KMS-11 (cell line): ENCODE measurements around the gene DNASE1L2.

Source experiments
- H2AFZ ChIP-seq: fragments of 200-600 bp; sonication (generic); 2 replicates; pipeline ENCODE4 v1.6.1; 2016; ENCODE audit warnings: antibody characterized with exemption, mixed run types, low read depth
- H3K27ac ChIP-seq: fragments of 200-600 bp; sonication (generic); 2 replicates; pipeline ENCODE4 v1.6.1; 2016; ENCODE audit warnings: mild to moderate bottlenecking, mixed run types
- H3K27me3 ChIP-seq: fragments of 200-600 bp; sonication (generic); 2 replicates; pipeline ENCODE4 v1.6.1; 2017; ENCODE audit warnings: mild to moderate bottlenecking, low read depth, mixed run types, moderate library complexity; ENCODE audit not compliant: insufficient read depth
- H3K36me3 ChIP-seq: fragments of 200-600 bp; sonication (generic); 2 replicates; pipeline ENCODE4 v1.6.1; 2017; ENCODE audit warnings: mild to moderate bottlenecking, mixed run types; ENCODE audit not compliant: insufficient read depth
- H3K4me1 ChIP-seq: fragments of 200-600 bp; sonication (generic); 2 replicates; pipeline ENCODE4 v1.6.1; 2016; ENCODE audit warnings: mild to moderate bottlenecking, low read depth, mixed run types; ENCODE audit not compliant: poor library complexity, severe bottlenecking
- H3K4me2 ChIP-seq: fragments of 200-600 bp; sonication (generic); 2 replicates; pipeline ENCODE4 v1.7.0; 2016; ENCODE audit warnings: mild to moderate bottlenecking, mixed run types
- H3K4me3 ChIP-seq: fragments of 200-600 bp; sonication (generic); IDR thresholded peaks from 2 replicates; pipeline ENCODE4 v1.6.1; 2017; ENCODE audit warnings: low read depth, low read length, mixed read lengths; ENCODE audit not compliant: insufficient read depth
- H3K79me2 ChIP-seq: fragments of 200-600 bp; sonication (generic); 2 replicates; pipeline ENCODE4 v1.6.1; 2016; ENCODE audit warnings: low read depth, mixed run types; ENCODE audit not compliant: insufficient read depth
- H3K9ac ChIP-seq: fragments of 200-600 bp; sonication (generic); 2 replicates; pipeline ENCODE4 v1.6.1; 2016; ENCODE audit warnings: mild to moderate bottlenecking, mixed run types
- H4K20me1 ChIP-seq: fragments of 200-600 bp; sonication (generic); 2 replicates; pipeline ENCODE4 v1.6.1; 2016; ENCODE audit warnings: mild to moderate bottlenecking, mixed run types; ENCODE audit not compliant: insufficient read depth
- TF ChIP-seq, protein P1 (sequence below): fragments of 200-600 bp; sonication (generic); conservative IDR thresholded peaks from 2 replicates; pipeline ENCODE4 v1.6.1; 2017; ENCODE audit warnings: low read depth, mild to moderate bottlenecking, antibody characterized with exemption, low read length, moderate library complexity, mixed read lengths

Gene DNASE1L2

GRCh38 chr16:2229091-2229490, 7.2 kb upstream of the DNASE1L2 start:
- Histone ChIP-seq H3K36me3 (no peaks in the 10 kb centered on the region), H3K79me2 (peaks cover 42% of the 10 kb centered on the region)
- TF ChIP-seq, protein P1, sequence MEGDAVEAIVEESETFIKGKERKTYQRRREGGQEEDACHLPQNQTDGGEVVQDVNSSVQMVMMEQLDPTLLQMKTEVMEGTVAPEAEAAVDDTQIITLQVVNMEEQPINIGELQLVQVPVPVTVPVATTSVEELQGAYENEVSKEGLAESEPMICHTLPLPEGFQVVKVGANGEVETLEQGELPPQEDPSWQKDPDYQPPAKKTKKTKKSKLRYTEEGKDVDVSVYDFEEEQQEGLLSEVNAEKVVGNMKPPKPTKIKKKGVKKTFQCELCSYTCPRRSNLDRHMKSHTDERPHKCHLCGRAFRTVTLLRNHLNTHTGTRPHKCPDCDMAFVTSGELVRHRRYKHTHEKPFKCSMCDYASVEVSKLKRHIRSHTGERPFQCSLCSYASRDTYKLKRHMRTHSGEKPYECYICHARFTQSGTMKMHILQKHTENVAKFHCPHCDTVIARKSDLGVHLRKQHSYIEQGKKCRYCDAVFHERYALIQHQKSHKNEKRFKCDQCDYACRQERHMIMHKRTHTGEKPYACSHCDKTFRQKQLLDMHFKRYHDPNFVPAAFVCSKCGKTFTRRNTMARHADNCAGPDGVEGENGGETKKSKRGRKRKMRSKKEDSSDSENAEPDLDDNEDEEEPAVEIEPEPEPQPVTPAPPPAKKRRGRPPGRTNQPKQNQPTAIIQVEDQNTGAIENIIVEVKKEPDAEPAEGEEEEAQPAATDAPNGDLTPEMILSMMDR, result no peak

GRCh38 chr16:2229632-2230250, 6.5 kb upstream of the DNASE1L2 start:
- H2AFZ ChIP-seq, result no peak overlapping the region
- no peak overlapping the region for H3K4me2 ChIP-seq
- no peaks in the 10 kb centered on the region for H3K36me3 ChIP-seq
- TF ChIP-seq, protein P1, result no peak
- no peak overlapping the region for H3K4me3 ChIP-seq
- no peak overlapping the region for H3K27ac ChIP-seq
- H3K79me2 ChIP-seq, result peaks cover 36% of the 10 kb centered on the region
- no peaks in the 10 kb centered on the region for H4K20me1 ChIP-seq
- H3K4me1 ChIP-seq, result peaks cover 5% of the 10 kb centered on the region
- H3K27me3 ChIP-seq, result no peaks in the 10 kb centered on the region
- no peak overlapping the region for H3K9ac ChIP-seq

More at GRCh38 chr16:2229091-2229490, 7.2 kb upstream of the DNASE1L2 start:
- Histone ChIP-seq H4K20me1 (no peaks in the 10 kb centered on the region), H3K4me2 (no peak overlapping the region), H3K9ac (no peak overlapping the region), H3K27ac (no peak overlapping the region), H3K4me3 (no peak overlapping the region), H3K27me3 (no peaks in the 10 kb centered on the region), H3K4me1 (peaks cover 11% of the 10 kb centered on the region), H2AFZ (no peak overlapping the region)

DNA sequence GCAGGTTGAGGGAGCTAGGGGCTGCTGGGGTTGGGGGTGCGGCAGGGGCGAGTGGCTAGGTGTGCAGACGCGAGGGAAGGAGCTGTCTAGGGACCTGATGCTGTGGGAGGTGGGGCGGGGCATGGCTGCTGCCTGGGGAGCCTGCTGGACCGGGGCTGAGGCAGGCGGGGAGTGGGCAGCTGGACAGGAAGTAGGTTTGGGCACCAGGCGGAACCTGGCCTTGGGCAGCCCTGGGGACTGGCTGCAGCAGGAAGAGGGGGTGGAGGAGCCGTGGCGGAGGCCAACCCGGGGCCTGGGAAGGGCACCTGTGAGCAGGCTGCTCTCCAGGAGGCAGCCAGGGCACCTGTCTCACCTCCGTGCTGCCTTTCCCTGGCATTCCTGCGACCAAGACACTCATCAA, 5.9 kb upstream of the DNASE1L2 start:
- TF ChIP-seq, protein P1, result no peak
- Histone ChIP-seq H2AFZ (no peak overlapping the region), H3K79me2 (peaks cover 29% of the 10 kb centered on the region; the same call in 1 of the 2 replicates), H3K27ac (no peak overlapping the region), H3K9ac (no peak overlapping the region), H3K4me2 (no peak overlapping the region), H3K36me3 (0 out of 2 replicates have a peak, but pooled peaks cover 3% of the 10 kb centered on the region), H3K4me1 (no peaks in the 10 kb centered on the region), H3K4me3 (no peak overlapping the region), H4K20me1 (no peaks in the 10 kb centered on the region), H3K27me3 (no peaks in the 10 kb centered on the region)

- H4K20me1 ChIP-seq, result no peaks in the 10 kb centered on the region
- no peaks in the 10 kb centered on the region for H3K27me3 ChIP-seq
- H3K4me2 ChIP-seq, result no peak overlapping the region
- H3K36me3 ChIP-seq, result 0 out of 2 replicates have a peak, but pooled peaks cover 4% of the 10 kb centered on the region
- no peak overlapping the region for H3K4me3 ChIP-seq
- no peak overlapping the region for H2AFZ ChIP-seq
- peaks cover 20% of the 10 kb centered on the region; the same call in 1 of the 2 replicates for H3K79me2 ChIP-seq
- no peak overlapping the region for H3K27ac ChIP-seq
- no peaks in the 10 kb centered on the region for H3K4me1 ChIP-seq
- TF ChIP-seq, protein P1, result no peak
- no peak overlapping the region for H3K9ac ChIP-seq
Measured at GRCh38 chr16:2231016-2231931, 5.0 kb upstream of the DNASE1L2 start.
